Chondrocyte (in vitro differentiated cells): Measurements from ENCODE around the gene STAU1. TPM values are rescaled to one million over a fixed set of nuclear protein-coding genes. Genes with fewer than 3 reads are reported as not detected.
A peak's percentile ranks its signal among the peaks of the same experiment; 100 is the strongest.
"Not testable (repeated sequence)": the region's sequence is repeated elsewhere in the genome, so short reads cannot be mapped to it uniquely, and the experiment has no call there.

Experiments
- DNase-seq: peaks from one replicate; pipeline ENCODE4 v3.0.0; 2021; ENCODE audit warnings: mixed read lengths, low spot score
- H3K27ac Mint-ChIP-seq: one replicate; pipeline ENCODE4 v1.8.0; 2021; ENCODE audit warnings: mild to moderate bottlenecking, moderate library complexity, mixed read lengths; ENCODE audit not compliant: unreplicated experiment
- H3K27me3 Mint-ChIP-seq: 2 replicates; pipeline ENCODE4 v1.8.0; 2021; ENCODE audit warnings: low read depth, mixed read lengths
- H3K36me3 Mint-ChIP-seq: 2 replicates; pipeline ENCODE4 v1.8.0; 2021; ENCODE audit warnings: low read depth, mixed read lengths
- H3K4me1 Mint-ChIP-seq: 2 replicates; pipeline ENCODE4 v1.8.0; 2021; ENCODE audit warnings: low read depth, mild to moderate bottlenecking, mixed read lengths
- H3K4me3 Mint-ChIP-seq: one replicate; pipeline ENCODE4 v1.8.0; 2021; ENCODE audit warnings: mild to moderate bottlenecking, moderate library complexity, mixed read lengths; ENCODE audit not compliant: unreplicated experiment
- H3K9me3 Mint-ChIP-seq: 2 replicates; pipeline ENCODE4 v1.8.0; 2021; ENCODE audit warnings: low read depth, mixed read lengths
- total RNA-seq: library from RNA; stranded (reverse); gene quantifications from 3 replicates; pipeline ENCODE4 v1.2.1, GENCODE V29; 2021
- TF ChIP-seq, protein P1 (sequence below): fragments of 200-600 bp; sonication (generic); IDR thresholded peaks from 2 replicates; pipeline ENCODE4 v1.5.0; 2021; ENCODE audit warnings: antibody characterized with exemption, mild to moderate bottlenecking, moderate library complexity

The STAU1 gene
- total RNA-seq, 1 donor from 2014 or later, result 77.2 TPM

- H3K36me3 Mint-ChIP-seq, result peaks cover 44% of the 10 kb centered on the region
- H3K9me3 Mint-ChIP-seq, result no peaks in the 10 kb centered on the region
- H3K27ac Mint-ChIP-seq, result peak overlapping the region; percentile 51
- DNase-seq, result no peak
- TF ChIP-seq, protein P1, sequence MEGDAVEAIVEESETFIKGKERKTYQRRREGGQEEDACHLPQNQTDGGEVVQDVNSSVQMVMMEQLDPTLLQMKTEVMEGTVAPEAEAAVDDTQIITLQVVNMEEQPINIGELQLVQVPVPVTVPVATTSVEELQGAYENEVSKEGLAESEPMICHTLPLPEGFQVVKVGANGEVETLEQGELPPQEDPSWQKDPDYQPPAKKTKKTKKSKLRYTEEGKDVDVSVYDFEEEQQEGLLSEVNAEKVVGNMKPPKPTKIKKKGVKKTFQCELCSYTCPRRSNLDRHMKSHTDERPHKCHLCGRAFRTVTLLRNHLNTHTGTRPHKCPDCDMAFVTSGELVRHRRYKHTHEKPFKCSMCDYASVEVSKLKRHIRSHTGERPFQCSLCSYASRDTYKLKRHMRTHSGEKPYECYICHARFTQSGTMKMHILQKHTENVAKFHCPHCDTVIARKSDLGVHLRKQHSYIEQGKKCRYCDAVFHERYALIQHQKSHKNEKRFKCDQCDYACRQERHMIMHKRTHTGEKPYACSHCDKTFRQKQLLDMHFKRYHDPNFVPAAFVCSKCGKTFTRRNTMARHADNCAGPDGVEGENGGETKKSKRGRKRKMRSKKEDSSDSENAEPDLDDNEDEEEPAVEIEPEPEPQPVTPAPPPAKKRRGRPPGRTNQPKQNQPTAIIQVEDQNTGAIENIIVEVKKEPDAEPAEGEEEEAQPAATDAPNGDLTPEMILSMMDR, result no peak
- H3K4me1 Mint-ChIP-seq, result peaks cover under 1% of the 10 kb centered on the region
- no peak overlapping the region for H3K4me3 Mint-ChIP-seq
- H3K27me3 Mint-ChIP-seq, result no peaks in the 10 kb centered on the region
Observed at GRCh38 chr20:49225896-49226295, 37.8 kb upstream of the STAU1 start.

- H3K36me3 Mint-ChIP-seq, result peaks cover 13% of the 10 kb centered on the region
- no peaks in the 10 kb centered on the region for H3K27me3 Mint-ChIP-seq
- H3K4me1 Mint-ChIP-seq, result peaks cover 24% of the 10 kb centered on the region
- H3K27ac Mint-ChIP-seq, result peak overlapping the region; percentile 91
- TF ChIP-seq, protein P1, result no peak
- H3K4me3 Mint-ChIP-seq, result peak overlapping the region; percentile 96
- DNase-seq, result no peak
- no peaks in the 10 kb centered on the region for H3K9me3 Mint-ChIP-seq
Observed at GRCh38 chr20:49219924-49220831, 32.0 kb upstream of the STAU1 start.

DNA sequence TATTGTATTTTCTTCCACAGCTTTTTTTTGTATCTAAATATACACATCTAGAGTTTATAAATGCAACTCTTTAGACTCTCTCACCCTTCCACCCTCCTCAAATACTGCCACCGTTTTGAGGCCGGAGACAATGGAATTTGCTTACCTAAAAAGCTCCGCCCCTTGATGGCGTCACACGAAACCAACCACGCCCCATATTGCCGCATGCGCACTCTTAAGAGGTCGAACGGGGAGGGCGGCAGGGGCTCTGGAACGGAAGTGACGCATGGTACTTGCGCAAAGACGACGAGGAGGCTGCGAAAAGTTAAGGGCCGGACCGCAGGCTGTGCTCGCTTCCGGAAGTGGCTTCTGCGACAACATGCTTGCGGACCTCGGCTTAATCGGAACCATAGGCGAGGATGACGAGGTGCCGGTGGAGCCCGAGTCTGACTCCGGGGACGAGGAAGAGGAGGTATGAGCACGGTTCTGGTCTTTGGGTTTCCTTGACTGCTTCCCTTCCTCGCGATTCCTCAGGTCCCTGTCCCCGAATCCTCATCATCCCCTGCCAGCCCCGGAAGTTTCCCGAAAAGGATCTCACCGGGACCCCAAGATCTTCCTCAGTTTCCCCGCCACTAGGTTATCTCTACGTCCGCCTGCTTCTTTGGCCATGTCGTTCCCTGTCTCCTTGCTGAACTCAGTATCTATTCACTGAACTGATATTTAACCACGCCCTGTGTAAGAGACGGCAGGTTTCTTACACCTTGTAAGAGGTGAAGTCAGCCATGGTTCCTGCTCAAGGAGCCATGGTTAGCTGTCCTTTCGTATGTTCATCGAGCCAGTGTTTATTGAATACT, 31.2 kb upstream of the STAU1 start, which contains the start of gene DDX27:
Gene DDX27, plus strand, starts transcription at position 326 of the 833 bp plus-strand sequence. Its CDS starts 33 bp downstream, at position 359.
- DNase-seq, result peak; percentile 97
- Mint-ChIP-seq H3K27me3 (no peaks in the 10 kb centered on the region), H3K4me3 (peak within 1 kb of the TSS; percentile 96), H3K27ac (peak within 1 kb of the TSS; percentile 91), H3K36me3 (peaks cover 6% of the 10 kb centered on the region), H3K4me1 (peaks cover 24% of the 10 kb centered on the region), H3K9me3 (no peaks in the 10 kb centered on the region)
- TF ChIP-seq, protein P1, result no peak

DNA sequence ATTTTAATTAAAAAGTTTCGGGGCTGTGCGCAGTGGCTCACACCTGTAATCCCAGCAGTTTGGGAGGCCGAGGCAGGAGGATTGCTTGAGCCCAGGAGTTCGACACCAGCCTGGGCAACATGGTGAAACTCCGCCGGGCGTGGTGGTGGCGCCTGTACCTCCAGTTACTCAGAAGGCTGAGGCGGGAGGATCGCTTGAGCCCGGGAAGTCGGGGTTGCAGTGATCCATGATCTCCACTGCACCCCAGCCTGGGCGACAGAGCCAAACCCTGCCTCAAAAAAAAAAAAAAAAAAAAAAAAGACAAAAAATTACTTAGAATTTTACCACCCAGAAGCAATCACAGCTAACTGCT, 30.6 kb upstream of the STAU1 start:
- H3K4me3 Mint-ChIP-seq, result peak overlapping the region; percentile 96
- not testable (repeated sequence) for H3K9me3 Mint-ChIP-seq

DNA sequence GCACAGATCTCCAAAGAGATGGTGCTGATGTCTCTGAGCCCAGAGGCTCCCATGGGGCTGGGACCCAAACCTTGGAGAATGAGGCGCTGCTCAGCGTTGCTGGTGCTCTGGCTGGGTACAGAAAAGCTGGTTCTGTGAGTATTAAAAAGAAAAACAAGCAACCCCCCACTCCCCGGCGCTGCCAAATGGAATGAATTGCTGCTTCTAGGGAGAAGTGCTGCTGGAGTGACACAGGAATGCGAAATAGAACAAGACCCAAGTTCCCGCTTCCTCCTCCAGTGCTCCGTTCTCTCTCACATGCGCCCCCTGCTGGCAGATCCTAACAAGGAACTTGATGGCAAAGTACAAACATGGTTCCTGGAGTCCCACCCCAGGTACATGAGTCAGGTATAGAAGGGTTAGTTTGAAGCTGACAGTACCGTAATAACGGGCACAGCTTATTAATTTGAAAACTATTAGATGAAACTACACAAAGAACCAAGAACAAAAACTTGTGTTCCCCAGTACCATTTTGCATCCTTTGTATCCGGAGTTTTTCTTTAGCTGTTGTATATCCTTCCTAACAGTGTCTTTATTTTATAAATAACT, 29.0 kb upstream of the STAU1 start:
- TF ChIP-seq, protein P1, result peak; percentile 94
- peaks cover 24% of the 10 kb centered on the region for H3K4me1 Mint-ChIP-seq
- no peak overlapping the region for H3K4me3 Mint-ChIP-seq
- no peaks in the 10 kb centered on the region for H3K36me3 Mint-ChIP-seq
- H3K27ac Mint-ChIP-seq, result peak overlapping the region; percentile 66
- DNase-seq, result no peak
- H3K9me3 Mint-ChIP-seq, result no peaks in the 10 kb centered on the region
- H3K27me3 Mint-ChIP-seq, result no peaks in the 10 kb centered on the region

More for the DNA sequence above, 30.6 kb upstream of the STAU1 start:
- H3K36me3 Mint-ChIP-seq, H3K27me3 Mint-ChIP-seq, DNase-seq: not testable (repeated sequence)
- peak overlapping the region; percentile 91 for H3K27ac Mint-ChIP-seq
- peaks cover 24% of the 10 kb centered on the region for H3K4me1 Mint-ChIP-seq
